Esophagus squamous epithelium (tissue), 5 donors: ENCODE results near the gene CTNNA3. TPM values are rescaled to one million over a fixed set of nuclear protein-coding genes. Genes with fewer than 3 reads are reported as not detected.

Experiments used
- DNase-seq: peaks from one replicate; lab custom pipeline; 2025; lab: John Stamatoyannopoulos, UW
- H3K27ac ChIP-seq, 4 donors: fragments of 200-600 bp; sonication (generic); one replicate each; pipeline ENCODE4 v1.5.1; 2016 to 2019; ENCODE audit warnings: mild to moderate bottlenecking in 1 of 4
- H3K27me3 ChIP-seq, 4 donors: fragments of 200-600 bp; sonication (generic); 1 replicate in 3 of 4; 2 replicates in 1 of 4; pipeline versions ENCODE4 v1.5.1 to v1.6.0; 2017 to 2021; ENCODE audit warnings: antibody characterized with exemption in 1 of 4
- H3K36me3 ChIP-seq, 3 donors: fragments of 200-600 bp; sonication (generic); one replicate each; pipeline ENCODE4 v1.5.1; 2016 to 2019
- H3K4me1 ChIP-seq, 3 donors: fragments of 200-600 bp; sonication (generic); one replicate each; pipeline ENCODE4 v1.5.1; 2017 to 2019
- H3K4me3 ChIP-seq, 4 donors: fragments of 200-600 bp; sonication (generic); 1 replicate in 3 of 4; 2 replicates in 1 of 4; pipeline ENCODE4 v1.5.1; 2016 to 2019; ENCODE audit warnings: mild to moderate bottlenecking in 2 of 4, moderate library complexity in 1 of 4
- H3K9me3 ChIP-seq, 3 donors: fragments of 200-600 bp; sonication (generic); one replicate each; pipeline ENCODE4 v1.5.1; 2016 to 2019
- CTCF ChIP-seq, 6 experiments: fragments of 450-650 bp in 4 of 6; fragments of 200-600 bp in 2 of 6; sonication (generic) in 2 of 6; IDR thresholded peaks; one replicate each; pipeline ENCODE4 v1.5.1; 2016 to 2019; ENCODE audit warnings: antibody characterized with exemption in 6 of 6, mild to moderate bottlenecking in 4 of 6, moderate library complexity in 4 of 6
- POLR2A ChIP-seq, 4 donors: fragments of 450-650 bp; IDR thresholded peaks; one replicate each; pipeline ENCODE4 v1.6.1; 2017; ENCODE audit warnings: antibody characterized with exemption in 4 of 4, mild to moderate bottlenecking in 4 of 4, moderate library complexity in 3 of 4
- WGBS, 2 donors: methylation state at CpG; one replicate each; pipeline ENCODE4 v1.1.5; 2018; 5-methylcytosine and 5-hydroxymethylcytosine counted together
- intact Hi-C: fragments of 100-400 bp; cut with DNase I; formaldehyde crosslinking; loops from one replicate; pipeline ENCODE4 v1.15.0; 2022
- total RNA-seq, 4 donors: library from RNA; depleted of rRNA; stranded (reverse); fragments of >200 nt; gene quantifications; one replicate each; pipeline ENCODE4 v1.1.0, GENCODE V29; 2016
- donor health status: DM: yes; HTN: yes; CAD: no.

The CTNNA3 gene
- total RNA-seq, 4 donors from 2014 or later, result 0.29 to 1.9 (median 0.61) TPM; not detected in 1

- 41 to 43% methylated on average over 2 of the region's 2 CpGs for WGBS, 2 donors
- Histone ChIP-seq H3K27ac (no peak overlapping the region), H3K4me1 (no peaks in the 10 kb centered on the region), H3K4me3 (no peak overlapping the region), H3K36me3 (no peaks in the 10 kb centered on the region), H3K9me3 (no peaks in the 10 kb centered on the region), H3K27me3 (no peaks in the 10 kb centered on the region)
- no peak for DNase-seq
- intact Hi-C loops, result no loop called here
- TF ChIP-seq CTCF (IDR thresholded peaks at IDR 0.05), result no peak
- TF ChIP-seq POLR2A (IDR thresholded peaks at IDR 0.05), result no peak
Observed at GRCh38 chr10:67492317-67493019, 203.5 kb downstream of the CTNNA3 start.

- H3K9me3 ChIP-seq, result no peaks in the 10 kb centered on the region
- H3K27ac ChIP-seq, result no peak overlapping the region
- TF ChIP-seq CTCF (IDR thresholded peaks at IDR 0.05) (no peak), POLR2A (IDR thresholded peaks at IDR 0.05) (no peak)
- 57 to 75% methylated on average over 6 of the region's 6 CpGs for WGBS, 2 donors
- no peaks in the 10 kb centered on the region for H3K27me3 ChIP-seq
- H3K36me3 ChIP-seq, result no peaks in the 10 kb centered on the region
- DNase-seq, result no peak
- intact Hi-C loops, result no loop called here
- H3K4me3 ChIP-seq, result no peak overlapping the region
- no peaks in the 10 kb centered on the region for H3K4me1 ChIP-seq
Observed at GRCh38 chr10:67487906-67488619, 207.9 kb downstream of the CTNNA3 start.

DNA sequence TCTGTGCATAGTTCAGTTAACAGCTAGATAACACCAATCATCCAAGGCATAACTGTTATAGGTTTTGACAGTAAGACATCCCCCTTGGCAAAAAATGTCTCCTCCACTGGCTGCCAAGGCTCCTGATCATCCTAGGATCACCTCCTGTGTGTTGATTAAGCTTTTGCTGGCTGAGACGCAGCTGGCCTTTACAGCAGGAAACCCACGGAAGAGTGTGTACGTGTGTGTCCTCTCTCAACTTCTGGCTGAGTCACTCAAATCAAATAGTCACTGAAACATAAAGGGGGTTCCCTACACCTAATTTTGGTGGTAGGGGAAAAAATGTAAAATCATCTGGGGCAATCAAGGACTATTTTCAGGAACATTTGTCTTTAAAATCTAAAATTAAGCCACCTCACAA lies 208.8 kb downstream of the CTNNA3 start:
- Histone ChIP-seq H3K36me3 (no peaks in the 10 kb centered on the region), H3K4me1 (no peaks in the 10 kb centered on the region), H3K4me3 (no peak overlapping the region), H3K27ac (no peak overlapping the region), H3K27me3 (no peaks in the 10 kb centered on the region), H3K9me3 (no peaks in the 10 kb centered on the region)
- DNase-seq, result no peak
- intact Hi-C loops, result no loop called here
- no peak for TF ChIP-seq POLR2A (IDR thresholded peaks at IDR 0.05)
- TF ChIP-seq CTCF (IDR thresholded peaks at IDR 0.05), result no peak
- 35 to 63% methylated on average over 3 of the region's 3 CpGs for WGBS, 2 donors

DNA sequence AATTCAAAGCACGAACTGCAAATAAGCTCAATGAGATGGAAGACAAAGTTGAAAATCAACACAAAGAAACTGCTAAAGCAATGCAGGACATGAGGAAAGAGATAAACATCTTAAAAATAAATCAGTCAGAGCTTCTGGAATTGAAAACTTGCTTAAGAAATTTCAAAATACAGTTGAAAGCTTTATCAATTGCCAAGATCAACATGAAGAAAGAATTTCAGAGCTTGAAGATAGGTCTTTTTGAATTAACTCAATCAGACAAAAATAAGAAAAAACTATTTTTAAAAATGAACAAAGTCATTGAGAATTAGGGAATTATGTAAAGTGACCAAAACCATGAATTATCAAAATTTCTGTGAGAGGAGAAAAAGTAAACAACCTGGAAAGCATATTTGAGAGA lies 218.1 kb downstream of the CTNNA3 start:
- Histone ChIP-seq H3K27ac (no peak overlapping the region), H3K4me3 (no peak overlapping the region), H3K36me3 (no peaks in the 10 kb centered on the region), H3K27me3 (no peaks in the 10 kb centered on the region), H3K9me3 (peaks cover 0 to 5% (median 0%) of the 10 kb centered on the region in 3 donors), H3K4me1 (no peaks in the 10 kb centered on the region)
- no peak for DNase-seq
- intact Hi-C loops, result no loop called here
- no peak for TF ChIP-seq POLR2A (IDR thresholded peaks at IDR 0.05)
- no peak for TF ChIP-seq CTCF (IDR thresholded peaks at IDR 0.05)
- 80 to 100% methylated on average over 1 of the region's 1 CpG for WGBS, 2 donors

DNA sequence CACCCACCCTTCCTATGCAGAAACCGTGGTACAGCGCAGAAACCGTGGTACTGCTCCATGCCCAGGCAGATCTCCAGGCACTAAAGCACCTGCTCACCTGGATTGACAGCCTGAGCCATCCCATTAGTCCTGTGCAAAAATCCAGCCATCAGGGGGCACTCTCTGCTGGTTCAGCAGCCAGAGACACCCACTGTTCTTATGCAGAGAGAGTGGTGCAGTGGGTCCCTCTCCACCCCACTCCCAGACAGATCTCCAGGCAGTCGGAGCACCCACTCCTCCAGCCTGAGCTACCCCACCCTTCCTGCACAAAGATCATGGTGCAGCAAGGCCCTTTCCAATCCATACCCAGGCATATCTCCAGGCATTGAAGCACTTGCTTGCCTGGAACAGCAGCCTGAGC lies 219.8 kb downstream of the CTNNA3 start:
- peaks cover 0 to 5% (median 0%) of the 10 kb centered on the region in 3 donors for H3K9me3 ChIP-seq
- WGBS, 2 donors, result 51 to 68% methylated on average over 3 to 4 of the region's 4 CpGs
- intact Hi-C loops, result no loop called here
- H3K4me1 ChIP-seq, result no peaks in the 10 kb centered on the region
- H3K4me3 ChIP-seq, result no peak overlapping the region
- TF ChIP-seq POLR2A (IDR thresholded peaks at IDR 0.05), result no peak
- no peak for TF ChIP-seq CTCF (IDR thresholded peaks at IDR 0.05)
- no peaks in the 10 kb centered on the region for H3K27me3 ChIP-seq
- no peak overlapping the region for H3K27ac ChIP-seq
- no peaks in the 10 kb centered on the region for H3K36me3 ChIP-seq
- DNase-seq, result no peak
